H4 (cell line): Measurements from ENCODE around the gene NLRP10. TPM values are rescaled to one million over a fixed set of nuclear protein-coding genes. Genes with fewer than 3 reads are reported as not detected.

Experiments
- total RNA-seq: library from RNA; depleted of rRNA; stranded (reverse); fragments of >200 nt; shearing (Covaris generic); gene quantifications from 2 replicates; pipeline ENCODE4 v1.2.3, GENCODE V29; 2014; rRNA removed

The NLRP10 gene
- total RNA-seq, 1 experiment from 2014 or later = not detected

Other genes with a start within 250 kb of the NLRP10 start
- not detected in 2 replicates for gene OR5P2, start 168.5 kb downstream of the NLRP10 start, total RNA-seq
- gene OR5P3, start 134.6 kb downstream of the NLRP10 start, total RNA-seq = not detected in 2 replicates
- not detected in 2 replicates for gene OR10A6, start 34.2 kb downstream of the NLRP10 start, total RNA-seq
- not detected in 2 replicates for gene OR10A3, start 23.7 kb downstream of the NLRP10 start, total RNA-seq
- gene EIF3F, start 21.9 kb upstream of the NLRP10 start, total RNA-seq = 420 and 437 TPM in 2 replicates
- 7.5 and 7.8 TPM in 2 replicates for gene TUB, start 115.8 kb upstream of the NLRP10 start, total RNA-seq
- gene RIC3, start 203.6 kb upstream of the NLRP10 start, total RNA-seq = 0.80 and 1.1 TPM in 2 replicates